Activated T-helper 1 cell treated with anti-CD3 and anti-CD28 coated beads, Interleukin-12 subunit alpha, Interleukin-12 subunit beta, Interleukin-2, Interleukin-4 antibody, amounts not matched to agents 30 ng/mL and 10 ng/mL and 1 ng/mL, durations not matched to agents 14 hours and 24 hours and 36 hours (primary cell): ENCODE data around the gene SMNDC1. TPM values are rescaled to one million over a fixed set of nuclear protein-coding genes. Genes with fewer than 3 reads are reported as not detected.
"Not testable (repeated sequence)": the region's sequence is repeated elsewhere in the genome, so short reads cannot be mapped to it uniquely, and the experiment has no call there.

Experiments used
- DNase-seq: peaks from one replicate; pipeline ENCODE4 v3.0.0; 2021; ENCODE audit warnings: low spot score
- H3K27ac Mint-ChIP-seq: one replicate; pipeline ENCODE4 v1.8.0; 2021; ENCODE audit warnings: mild to moderate bottlenecking, mixed read lengths
- H3K27me3 Mint-ChIP-seq: one replicate; pipeline ENCODE4 v1.8.0; 2022; ENCODE audit warnings: mild to moderate bottlenecking, moderate library complexity, mixed read lengths; ENCODE audit not compliant: insufficient read depth
- H3K36me3 Mint-ChIP-seq: one replicate; pipeline ENCODE4 v1.8.0; 2021; ENCODE audit warnings: low read depth, mixed read lengths
- H3K4me1 Mint-ChIP-seq: one replicate; pipeline ENCODE4 v1.8.0; 2021; ENCODE audit warnings: low read depth, mixed read lengths
- H3K4me3 Mint-ChIP-seq: one replicate; pipeline ENCODE4 v1.8.0; 2021; ENCODE audit warnings: mild to moderate bottlenecking, moderate library complexity, mixed read lengths
- H3K9me3 Mint-ChIP-seq: one replicate; pipeline ENCODE4 v1.8.0; 2021; ENCODE audit warnings: mixed read lengths
- intact Hi-C: fragments of 100-400 bp; cut with micrococcal nuclease; formaldehyde crosslinking; loops from one replicate; pipeline ENCODE4 v1.15.1; 2024
- total RNA-seq: library from RNA; stranded (reverse); gene quantifications from 2 replicates; pipeline ENCODE4 v1.2.3, GENCODE V29; 2022

SMNDC1 gene
- total RNA-seq, 1 donor from 2014 or later = 48.0 TPM

DNA sequence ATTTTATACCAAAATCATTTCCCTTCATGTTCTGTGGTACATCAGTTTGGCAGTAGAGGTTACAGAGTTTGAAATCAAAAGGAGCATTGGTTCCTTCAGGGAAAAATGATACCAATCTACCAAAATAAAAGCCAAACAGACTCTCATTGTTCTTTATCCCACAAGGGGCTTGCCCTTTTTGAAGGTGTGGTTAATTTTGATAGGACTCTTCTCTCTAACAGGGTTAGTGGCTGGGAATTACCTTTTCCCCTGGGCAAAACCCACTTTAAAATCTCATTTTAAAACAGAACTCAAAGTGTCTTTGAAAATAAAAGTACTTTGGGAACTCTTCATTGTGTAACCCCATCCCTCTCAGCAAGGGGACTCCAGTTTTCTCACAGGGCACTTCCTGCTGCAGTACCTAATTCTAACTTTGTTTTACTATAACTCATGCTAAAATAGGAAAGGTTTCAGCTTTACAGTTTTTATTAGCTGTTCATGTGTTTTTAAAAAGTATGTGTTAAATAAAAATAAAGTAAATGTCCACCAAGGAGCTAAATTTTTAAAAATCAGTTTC, 30.6 kb downstream of the SMNDC1 start:
- Mint-ChIP-seq H3K36me3 (peaks cover 8% of the 10 kb centered on the region), H3K27ac (no peak overlapping the region), H3K27me3 (peaks cover 20% of the 10 kb centered on the region), H3K4me1 (peaks cover 40% of the 10 kb centered on the region), H3K9me3 (no peaks in the 10 kb centered on the region), H3K4me3 (no peak overlapping the region)
- DNase-seq = no peak
- intact Hi-C loops = no loop called here

DNA sequence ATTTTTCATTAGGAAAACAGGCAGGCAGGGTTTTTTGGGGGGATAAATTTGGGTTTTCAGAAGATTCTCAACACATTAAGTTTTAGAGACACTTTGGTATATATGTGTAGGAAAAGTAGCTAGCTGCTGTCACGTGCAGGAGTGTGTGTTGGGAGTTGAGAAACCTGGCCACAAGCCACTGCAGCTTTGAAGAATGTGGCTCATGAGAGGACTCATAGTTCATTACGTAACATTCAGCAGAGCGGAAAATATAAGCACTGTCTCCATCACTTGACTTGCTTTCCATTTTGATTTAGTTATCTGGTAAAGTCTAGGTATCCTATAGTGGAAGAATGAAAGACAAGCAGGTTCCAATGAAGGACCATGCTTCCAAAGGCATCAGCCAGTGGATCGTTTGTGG, 31.2 kb downstream of the SMNDC1 start:
- Mint-ChIP-seq H3K27ac (no peak overlapping the region), H3K4me1 (peaks cover 40% of the 10 kb centered on the region), H3K36me3 (peaks cover 8% of the 10 kb centered on the region), H3K9me3 (no peaks in the 10 kb centered on the region), H3K27me3 (peaks cover 20% of the 10 kb centered on the region), H3K4me3 (no peak overlapping the region)
- no peak for DNase-seq
- intact Hi-C loops = no loop called here

DNA sequence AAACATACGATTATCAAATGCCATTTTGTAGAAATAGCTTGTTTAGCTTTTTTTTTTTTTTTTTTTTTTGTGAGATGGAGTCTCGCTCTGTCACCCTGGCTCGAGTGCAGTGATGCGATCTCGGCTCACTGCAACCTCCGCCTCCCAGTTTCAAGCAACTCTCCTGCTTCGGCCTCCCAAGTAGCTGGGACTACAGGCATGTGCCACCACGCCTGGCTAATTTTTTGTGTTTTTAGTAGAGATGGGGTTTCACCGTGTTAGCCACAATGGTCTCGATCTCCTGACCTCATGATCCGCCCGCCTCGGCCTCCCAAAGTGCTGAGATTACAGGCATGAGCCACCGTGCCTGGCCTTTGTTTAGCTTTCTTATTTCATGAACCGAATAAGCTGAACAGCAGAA, 31.7 kb downstream of the SMNDC1 start:
- DNase-seq, H3K36me3 Mint-ChIP-seq, H3K4me3 Mint-ChIP-seq, H3K27ac Mint-ChIP-seq, intact Hi-C loops, H3K9me3 Mint-ChIP-seq: not testable (repeated sequence)
- H3K27me3 Mint-ChIP-seq = peaks cover 18% of the 10 kb centered on the region
- peaks cover 40% of the 10 kb centered on the region for H3K4me1 Mint-ChIP-seq

DNA sequence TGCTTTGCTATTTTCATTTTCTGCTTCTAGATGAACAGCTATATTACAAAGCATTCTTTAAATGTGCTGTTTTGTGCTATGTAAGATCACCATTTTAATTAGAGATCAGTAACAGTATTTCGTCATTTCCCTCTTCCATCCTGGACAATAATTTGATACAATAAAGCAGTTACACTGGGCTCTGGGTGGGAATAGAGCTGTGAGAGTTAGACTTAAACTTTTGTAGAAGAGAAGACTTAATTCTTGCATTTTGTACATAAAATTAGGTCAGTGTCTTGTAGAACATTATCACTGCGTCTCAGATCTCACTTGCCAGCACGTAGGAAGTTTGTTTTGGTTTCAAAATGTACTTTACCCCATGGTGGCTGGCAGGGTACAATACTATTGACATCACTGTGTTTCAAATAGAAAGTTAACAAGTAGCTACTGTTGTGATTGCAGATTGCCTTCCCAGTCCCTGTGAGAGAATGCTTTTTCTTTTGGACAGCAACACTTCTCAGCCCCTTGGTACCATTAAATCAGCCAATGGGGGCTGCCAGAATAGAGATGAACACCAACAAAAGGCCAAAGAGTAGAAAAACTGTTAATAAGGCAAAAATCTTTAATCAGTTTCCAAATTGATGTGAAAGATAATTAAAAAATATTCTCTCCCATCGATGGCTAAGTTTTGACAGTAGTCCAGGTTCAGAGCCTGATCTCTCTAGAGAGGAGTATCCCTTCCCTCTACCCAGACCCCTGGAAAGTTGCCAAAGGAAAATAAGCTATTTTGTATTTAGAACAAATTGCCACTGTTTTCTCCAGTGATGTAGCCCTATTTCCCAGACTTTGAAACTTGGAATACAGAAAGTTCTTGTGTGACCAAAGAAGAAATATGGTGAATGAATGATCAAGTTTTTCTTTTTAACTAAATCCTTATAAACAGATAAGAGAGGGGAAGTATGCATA, 35.1 kb downstream of the SMNDC1 start:
- intact Hi-C loops = loop anchor here (2.0 kb wide), 1 partner anchor 17 kb away; no protein-coding TSS in a partner anchor
- DNase-seq = no peak
- Mint-ChIP-seq H3K4me1 (peaks cover 37% of the 10 kb centered on the region), H3K4me3 (no peak overlapping the region), H3K27me3 (peaks cover 12% of the 10 kb centered on the region), H3K27ac (no peak overlapping the region), H3K9me3 (no peaks in the 10 kb centered on the region), H3K36me3 (peaks cover 2% of the 10 kb centered on the region)

DNA sequence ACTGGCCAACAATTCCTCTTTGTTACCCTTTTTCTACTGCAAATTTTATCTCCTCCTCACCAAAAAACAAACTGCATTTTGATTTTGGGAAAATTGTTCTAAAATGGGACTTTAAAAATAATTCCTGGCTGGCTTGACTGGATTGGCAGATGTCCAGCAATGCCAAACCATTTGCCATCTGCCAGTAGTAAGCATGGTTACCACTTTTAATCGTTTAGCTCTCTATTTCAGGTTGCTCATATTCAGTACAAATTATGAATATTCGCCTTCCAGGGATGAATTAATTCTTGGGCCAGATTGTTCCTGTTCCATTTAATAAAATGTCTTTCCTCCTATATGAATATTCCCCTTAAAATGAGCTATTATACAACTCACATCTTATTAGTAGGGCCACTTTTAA, 35.7 kb downstream of the SMNDC1 start:
- Mint-ChIP-seq H3K4me3 (no peak overlapping the region), H3K36me3 (peaks cover 3% of the 10 kb centered on the region), H3K27me3 (peaks cover 12% of the 10 kb centered on the region), H3K27ac (no peak overlapping the region), H3K9me3 (no peaks in the 10 kb centered on the region), H3K4me1 (peaks cover 30% of the 10 kb centered on the region)
- intact Hi-C loops = loop anchor here (2.0 kb wide), 1 partner anchor 16 kb away; no protein-coding TSS in a partner anchor
- no peak for DNase-seq

DNA sequence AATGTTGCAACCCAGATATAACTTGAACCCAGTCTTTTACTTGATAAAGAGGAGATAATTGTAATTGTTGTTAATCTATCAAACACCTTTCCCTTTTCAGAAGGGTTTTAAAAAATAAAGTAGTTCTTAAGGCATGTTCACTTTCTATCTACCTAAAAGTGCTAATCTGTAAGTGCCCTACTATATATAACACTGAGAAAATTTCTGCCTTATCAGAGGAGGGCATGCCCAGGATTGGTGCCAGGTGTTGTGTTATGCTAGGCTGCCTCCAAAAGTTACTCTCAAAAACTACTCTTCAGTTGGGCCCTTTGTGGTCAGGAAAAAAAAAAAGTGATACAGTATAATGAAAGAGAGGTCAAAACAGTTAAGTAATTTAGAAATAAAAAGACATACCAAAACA, 36.3 kb downstream of the SMNDC1 start:
- intact Hi-C loops = loop anchor here (2.0 kb wide), 1 partner anchor 16 kb away; no protein-coding TSS in a partner anchor
- Mint-ChIP-seq H3K9me3 (no peaks in the 10 kb centered on the region), H3K36me3 (peaks cover 4% of the 10 kb centered on the region), H3K4me3 (no peak overlapping the region), H3K4me1 (peaks cover 25% of the 10 kb centered on the region), H3K27ac (no peak overlapping the region), H3K27me3 (peaks cover 8% of the 10 kb centered on the region)
- no peak for DNase-seq

DNA sequence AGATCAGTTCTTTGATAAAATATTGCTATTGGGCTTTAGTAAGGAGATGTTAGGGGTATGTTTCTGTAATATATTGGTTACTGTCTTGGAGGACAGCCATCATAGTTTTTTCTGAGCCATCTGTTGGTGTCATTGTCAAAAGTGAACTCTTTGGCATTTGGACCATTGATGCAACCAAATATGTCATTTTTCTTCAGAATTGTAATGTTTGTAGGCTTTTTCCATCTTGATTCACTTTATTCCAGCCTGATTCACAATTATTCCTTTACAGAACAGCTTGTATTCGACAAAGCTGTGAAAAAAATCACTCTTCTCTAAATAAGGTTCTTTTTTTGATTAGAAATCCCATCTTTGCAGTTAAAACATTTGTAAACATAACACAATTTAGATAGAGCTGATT, 37.4 kb downstream of the SMNDC1 start:
- Mint-ChIP-seq H3K27ac (no peak overlapping the region), H3K4me1 (peaks cover 22% of the 10 kb centered on the region), H3K4me3 (no peak overlapping the region), H3K36me3 (peaks cover 4% of the 10 kb centered on the region), H3K9me3 (no peaks in the 10 kb centered on the region), H3K27me3 (peaks cover 19% of the 10 kb centered on the region)
- no peak for DNase-seq
- intact Hi-C loops = no loop called here

DNA sequence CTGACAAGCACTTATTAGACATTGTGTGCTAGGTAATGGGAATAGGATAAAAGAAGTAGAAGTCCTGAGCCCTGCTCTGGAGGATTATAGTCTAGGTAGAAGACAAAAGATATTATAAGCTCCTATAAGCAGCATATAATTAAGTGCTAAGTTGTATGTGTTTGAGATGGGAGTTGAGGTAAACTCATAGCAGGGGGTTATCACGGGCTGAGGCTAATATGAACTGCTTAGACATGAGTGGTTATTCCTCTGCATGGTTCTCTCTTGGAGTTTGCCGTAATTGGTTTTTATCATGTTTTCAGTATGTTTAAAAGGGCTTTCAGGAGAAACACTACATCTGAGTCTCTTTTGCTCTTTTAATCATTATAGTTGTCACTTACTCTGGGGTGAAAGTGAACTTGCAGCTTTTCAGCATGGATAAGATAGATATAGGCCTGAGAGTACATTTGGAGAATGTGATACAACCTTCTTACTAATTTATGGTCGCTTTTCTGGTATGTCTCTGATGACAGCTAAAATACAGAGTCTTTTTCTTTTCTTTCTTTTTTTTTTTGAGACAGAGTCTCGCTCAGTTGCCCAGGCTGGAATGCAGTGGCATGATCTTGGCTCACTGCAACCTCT, 39.0 kb downstream of the SMNDC1 start:
- H3K4me1 Mint-ChIP-seq = peaks cover 22% of the 10 kb centered on the region
- peaks cover 25% of the 10 kb centered on the region for H3K27me3 Mint-ChIP-seq
- H3K9me3 Mint-ChIP-seq = no peaks in the 10 kb centered on the region
- H3K36me3 Mint-ChIP-seq = peaks cover 7% of the 10 kb centered on the region
- H3K4me3 Mint-ChIP-seq = no peak overlapping the region
- no peak overlapping the region for H3K27ac Mint-ChIP-seq
- intact Hi-C loops = no loop called here
- DNase-seq = no peak

DNA sequence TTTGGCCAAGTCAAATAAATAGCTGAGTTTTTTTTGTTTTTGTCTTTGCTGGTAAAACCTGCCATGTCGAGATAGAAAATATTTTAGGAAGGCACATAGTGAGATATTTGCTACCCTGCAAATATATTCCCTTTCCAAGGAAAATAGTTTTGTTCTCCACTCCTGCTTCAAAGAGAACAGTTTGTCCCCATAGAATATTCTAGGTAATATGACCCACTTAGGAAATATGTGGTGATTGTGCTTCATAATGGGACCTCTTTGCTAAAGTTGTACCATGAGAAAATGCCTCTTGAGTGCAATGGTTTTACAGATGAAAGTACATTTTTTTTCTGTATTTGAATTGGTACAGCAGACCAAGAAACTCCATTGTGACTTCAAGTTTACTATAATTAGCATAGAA, 41.6 kb downstream of the SMNDC1 start:
- Mint-ChIP-seq H3K4me1 (peaks cover 2% of the 10 kb centered on the region), H3K36me3 (peaks cover 4% of the 10 kb centered on the region), H3K9me3 (no peaks in the 10 kb centered on the region), H3K27ac (no peak overlapping the region), H3K27me3 (peaks cover 35% of the 10 kb centered on the region), H3K4me3 (no peak overlapping the region)
- intact Hi-C loops = no loop called here
- no peak for DNase-seq

DNA sequence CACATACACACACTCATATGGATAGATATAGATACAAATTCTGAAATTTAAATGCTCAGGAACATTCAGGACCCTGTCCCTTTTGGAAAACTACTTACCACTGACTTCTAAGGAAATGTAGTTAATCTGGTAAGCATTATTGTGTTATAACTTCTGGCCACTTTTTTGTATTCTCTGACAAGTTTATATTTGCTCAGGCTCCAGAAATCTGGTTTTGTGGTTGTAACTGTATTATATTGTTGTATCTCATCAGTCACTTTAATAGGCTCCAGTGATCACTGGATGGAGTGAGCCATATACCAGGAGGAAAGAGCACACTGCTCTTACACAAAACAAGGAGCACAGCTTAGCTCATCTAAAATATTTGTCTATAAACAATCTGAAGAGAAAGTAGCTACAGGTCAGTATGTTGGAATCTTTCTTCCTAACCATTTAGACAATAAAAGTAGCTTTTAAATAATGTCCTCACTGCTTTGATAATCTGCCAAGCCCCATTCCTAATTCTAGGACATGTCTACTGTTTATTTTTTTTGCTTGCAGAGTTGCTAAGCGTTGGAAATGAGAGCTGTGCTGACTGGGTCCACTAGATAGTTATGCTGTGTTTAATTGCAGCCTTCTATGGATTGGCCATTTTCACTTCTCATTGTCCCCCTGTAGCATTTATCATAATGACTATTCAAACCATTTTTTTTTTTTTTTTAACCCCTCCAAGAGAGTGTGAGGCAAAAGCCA, 43.8 kb downstream of the SMNDC1 start:
- Mint-ChIP-seq H3K36me3 (peaks cover 8% of the 10 kb centered on the region), H3K27me3 (peaks cover 29% of the 10 kb centered on the region), H3K4me1 (no peaks in the 10 kb centered on the region), H3K27ac (no peak overlapping the region), H3K4me3 (no peak overlapping the region), H3K9me3 (peaks cover under 1% of the 10 kb centered on the region)
- intact Hi-C loops = no loop called here
- no peak for DNase-seq

DNA sequence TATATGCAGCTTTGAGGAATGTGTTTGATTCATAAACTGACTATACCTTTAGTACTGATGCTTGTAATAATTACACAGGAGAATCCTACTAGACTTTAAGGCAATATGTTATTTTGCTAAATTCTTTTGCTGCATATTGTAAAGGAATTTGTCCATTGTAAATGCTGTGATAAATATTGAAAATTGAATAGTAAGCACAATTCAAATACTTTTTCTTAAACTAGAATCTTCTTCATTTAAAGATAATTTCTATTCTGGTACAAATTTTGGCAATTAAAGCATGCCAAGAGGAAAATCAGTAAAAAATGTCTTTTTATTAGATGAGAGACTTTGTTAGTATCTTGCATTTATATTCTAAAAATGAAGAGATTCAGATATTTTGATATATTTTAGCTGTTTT, 45.4 kb downstream of the SMNDC1 start:
- peaks cover 40% of the 10 kb centered on the region for H3K27me3 Mint-ChIP-seq
- H3K36me3 Mint-ChIP-seq = peaks cover 8% of the 10 kb centered on the region
- H3K4me3 Mint-ChIP-seq = no peak overlapping the region
- H3K4me1 Mint-ChIP-seq = peaks cover 6% of the 10 kb centered on the region
- intact Hi-C loops = no loop called here
- DNase-seq = no peak
- peaks cover 5% of the 10 kb centered on the region for H3K9me3 Mint-ChIP-seq
- H3K27ac Mint-ChIP-seq = no peak overlapping the region

DNA sequence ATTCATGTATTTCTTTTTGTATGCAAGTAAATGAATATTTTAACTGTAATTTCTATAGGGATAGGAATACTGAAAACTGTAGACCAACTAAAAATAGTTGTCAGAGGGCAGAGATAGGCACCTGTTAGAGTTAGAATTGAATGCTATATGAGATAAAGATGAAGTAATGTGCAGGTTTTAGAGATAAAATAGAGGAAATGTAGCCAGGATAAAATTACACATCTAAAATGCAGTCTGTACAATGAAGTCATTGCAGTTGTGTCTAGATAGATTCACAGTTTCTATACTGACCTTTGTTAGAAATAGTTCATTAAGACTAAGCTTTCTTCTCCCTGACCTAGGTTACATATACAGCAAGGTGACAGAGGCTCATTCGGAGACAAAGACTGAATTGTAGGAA, 46.2 kb downstream of the SMNDC1 start:
- DNase-seq = no peak
- Mint-ChIP-seq H3K27me3 (peaks cover 46% of the 10 kb centered on the region), H3K27ac (no peak overlapping the region), H3K4me3 (no peak overlapping the region), H3K36me3 (peaks cover 6% of the 10 kb centered on the region), H3K9me3 (peaks cover 5% of the 10 kb centered on the region), H3K4me1 (peaks cover 13% of the 10 kb centered on the region)
- intact Hi-C loops = no loop called here
